K562 (cell line): Measurements from ENCODE around the gene U2AF1L4. TPM values are rescaled to one million over a fixed set of nuclear protein-coding genes. Genes with fewer than 3 reads are reported as not detected.
A peak's percentile ranks its signal among the peaks of the same experiment; 100 is the strongest.

Source experiments
- ARID3B ChIP-seq: fragments of 250-450 bp; sonication (Bioruptor Pico); IDR thresholded peaks from 2 replicates; pipeline ENCODE4 v1.4.0; 2020; ENCODE audit warnings: borderline replicate concordance
- CBX3 ChIP-seq, 2 experiments: IDR thresholded peaks; 1 replicate in 1 of 2; 2 replicates in 1 of 2; pipeline ENCODE4 v1.6.1; 2012; ENCODE audit warnings: inconsistent platforms in 2 of 2, low read length in 2 of 2, borderline replicate concordance in 1 of 2, control low read depth in 1 of 2
- CREB1 ChIP-seq, 2 experiments: sonication (generic) in 1 of 2; formaldehyde crosslinking in 1 of 2; IDR thresholded peaks; 2 replicates each; pipeline versions ENCODE4 v1.6.1 to v1.8.0; 2012 to 2022; ENCODE audit warnings: inconsistent platforms in 1 of 2, mild to moderate bottlenecking in 1 of 2, missing genetic modification reagents in 1 of 2, moderate library complexity in 1 of 2
- CSDE1 ChIP-seq, 2 experiments: fragments of 450-650 bp; IDR thresholded peaks; 2 replicates each; pipeline ENCODE4 v1.6.1; 2016; ENCODE audit warnings: mild to moderate bottlenecking in 1 of 2
- ETV5 ChIP-seq: sonication (generic); formaldehyde crosslinking; IDR thresholded peaks from 2 replicates; pipeline ENCODE4 v1.4.0; 2020; ENCODE audit warnings: low read depth, mild to moderate bottlenecking, missing genetic modification reagents
- HNRNPLL ChIP-seq: fragments of 200-400 bp; formaldehyde crosslinking; IDR thresholded peaks from 2 replicates; pipeline ENCODE4 v1.6.1; 2017; ENCODE audit warnings: low read length, low read depth, mild to moderate bottlenecking; ENCODE audit not compliant: poor library complexity, severe bottlenecking
- HOXB6 ChIP-seq: fragments of 250-450 bp; sonication (Bioruptor Pico); IDR thresholded peaks from 2 replicates; pipeline ENCODE4 v1.5.1; 2022; ENCODE audit warnings: mild to moderate bottlenecking, borderline replicate concordance
- KDM5B ChIP-seq: fragments of 200-600 bp; sonication (generic); IDR thresholded peaks from 2 replicates; pipeline ENCODE4 v1.6.1; 2012; ENCODE audit warnings: low read depth, mild to moderate bottlenecking, moderate library complexity, low read length, control low read depth, inconsistent platforms; ENCODE audit not compliant: insufficient replicate concordance
- NFATC3 ChIP-seq: fragments of 450-650 bp; IDR thresholded peaks from 2 replicates; pipeline ENCODE4 v1.6.1; 2017; ENCODE audit warnings: mild to moderate bottlenecking
- NR4A1 ChIP-seq, 2 experiments: fragments of 250-450 bp in 1 of 2; fragments of 450-650 bp in 1 of 2; sonication (Bioruptor Pico) in 1 of 2; IDR thresholded peaks; 2 replicates each; pipeline versions ENCODE4 v1.4.0 to v1.6.1; 2016 to 2020; ENCODE audit warnings: mild to moderate bottlenecking in 2 of 2, missing compliant biosample characterization in 1 of 2, missing genetic modification characterization in 1 of 2, moderate library complexity in 1 of 2
- RAD21 ChIP-seq, 2 experiments: fragments of 250-450 bp in 1 of 2; fragments of 450-650 bp in 1 of 2; sonication (Bioruptor Pico) in 1 of 2; formaldehyde crosslinking in 1 of 2; IDR thresholded peaks in 1 of 2; conservative IDR thresholded peaks in 1 of 2; 2 replicates each; pipeline versions ENCODE4 v1.4.0 to v1.8.0; 2020 to 2022; ENCODE audit warnings: mild to moderate bottlenecking in 2 of 2, moderate library complexity in 1 of 2
- RBM22 ChIP-seq: fragments of 200-400 bp; formaldehyde crosslinking; IDR thresholded peaks from 2 replicates; pipeline ENCODE4 v1.6.1; 2018; ENCODE audit warnings: low read length, low read depth; ENCODE audit not compliant: poor library complexity, severe bottlenecking
- RHOXF2B ChIP-seq: fragments of 250-450 bp; sonication (Bioruptor Pico); conservative IDR thresholded peaks from 2 replicates; pipeline ENCODE4 v1.5.1; 2021
- SRF ChIP-seq, 2 experiments: fragments of 250-450, 450-650 bp in 1 of 2; sonication (Bioruptor Pico) in 1 of 2; sonication (generic) in 1 of 2; formaldehyde crosslinking; IDR thresholded peaks; 2 replicates each; pipeline versions ENCODE4 v1.5.0 to v1.5.1; 2020 to 2022; ENCODE audit warnings: mild to moderate bottlenecking in 1 of 2, missing genetic modification reagents in 1 of 2
- SRSF1 ChIP-seq: fragments of 200-400 bp; formaldehyde crosslinking; IDR thresholded peaks from 2 replicates; pipeline ENCODE4 v1.6.1; 2017; ENCODE audit warnings: mild to moderate bottlenecking, low read depth, low read length, moderate library complexity
- TAF1 ChIP-seq: IDR thresholded peaks from 2 replicates; pipeline ENCODE4 v1.6.1; 2011; ENCODE audit warnings: mild to moderate bottlenecking, low read length, moderate library complexity; ENCODE audit not compliant: insufficient read depth, control insufficient read depth, severe bottlenecking; ENCODE audit errors: extremely low read depth
- THAP7 ChIP-seq: fragments of 250-450 bp; sonication (Bioruptor Pico); IDR thresholded peaks from 2 replicates; pipeline ENCODE4 v1.5.0; 2021
- YBX1 ChIP-seq: fragments of 450-650 bp; IDR thresholded peaks from 2 replicates; pipeline ENCODE4 v1.7.1; 2016; ENCODE audit warnings: mild to moderate bottlenecking
- ZBTB7A ChIP-seq: IDR thresholded peaks from 2 replicates; pipeline ENCODE4 v1.6.1; 2011; ENCODE audit warnings: low read depth, mild to moderate bottlenecking, low read length, moderate library complexity, borderline replicate concordance; ENCODE audit not compliant: control insufficient read depth
- ZFPM2 ChIP-seq: fragments of 250-450 bp; sonication (Bioruptor Pico); IDR thresholded peaks from 2 replicates; pipeline ENCODE4 v1.5.1; 2022; ENCODE audit warnings: mild to moderate bottlenecking
- ZNF121 ChIP-seq: sonication (generic); formaldehyde crosslinking; conservative IDR thresholded peaks from 2 replicates; pipeline ENCODE4 v1.8.0; 2022; ENCODE audit warnings: missing genetic modification reagents
- ZNF232 ChIP-seq: sonication (generic); formaldehyde crosslinking; IDR thresholded peaks from 2 replicates; pipeline ENCODE4 v1.8.0; 2022; ENCODE audit warnings: mild to moderate bottlenecking, missing genetic modification reagents
- ZNF668 ChIP-seq: fragments of 250-450 bp; sonication (Bioruptor Pico); IDR thresholded peaks from 2 replicates; pipeline ENCODE4 v1.8.0; 2022; ENCODE audit warnings: mild to moderate bottlenecking, inconsistent platforms
- ZNF695 ChIP-seq: fragments of 450-650 bp; formaldehyde crosslinking; IDR thresholded peaks from 2 replicates; pipeline ENCODE4 v1.4.0; 2020; ENCODE audit warnings: mild to moderate bottlenecking, moderate library complexity
- ZZZ3 ChIP-seq: fragments of 450-650 bp; IDR thresholded peaks from 2 replicates; pipeline ENCODE4 v1.6.1; 2016; ENCODE audit warnings: antibody characterized with exemption, mild to moderate bottlenecking, moderate library complexity
- polyA plus RNA-seq, 8 experiments: library from polyadenylated mRNA; depleted of rRNA in 4 of 8; stranded (reverse) in 5 of 8; unstranded in 3 of 8; fragments of >200 nt; fragmentation: Nextera tagmentation in 2 of 8; fragmentation: Illumina TruSeq in 1 of 8; extraction: Ambion mirVana in 2 of 8; extraction: Trizol in 1 of 8; gene quantifications; 2 replicates each; pipeline versions ENCODE4 v1.2.1 to v1.2.3, GENCODE V29; 2011 to 2014; ENCODE audit warnings: inconsistent platforms in 1 of 8, missing spikeins in 1 of 8
- total RNA-seq, 7 experiments: library from RNA; depleted of rRNA in 6 of 7; stranded (reverse); fragments of >200 nt in 6 of 7; fragmentation: Illumina TruSeq in 2 of 7; extraction: Trizol in 2 of 7; gene quantifications; 2 replicates each; pipeline versions ENCODE4 v1.2.1 to v1.2.3, GENCODE V29; 2011 to 2021; ENCODE audit warnings: low replicate concordance in 1 of 7

U2AF1L4 gene
- total and polyA plus RNA-seq, 9 of the 15 experiments (the other 6 are each of a cell fraction or from before 2014, with no cell fraction given), result 8.4 to 19.5 (median 12.6) TPM

- no peak for TF ChIP-seq YBX1
- TF ChIP-seq ZBTB7A, result peak; percentile 95; the same call in 1 of the 2 replicates
- no peak for TF ChIP-seq SRSF1
- TF ChIP-seq NFATC3, result no peak
- no peak for TF ChIP-seq CSDE1 (IDR thresholded peaks at IDR 0.05)
- TF ChIP-seq ETV5 (CRISPR knock-in tag), result peak; percentile 35; the same call in 1 of the 2 replicates
- TF ChIP-seq RBM22, result no peak
- TF ChIP-seq ZZZ3, result no peak
- TF ChIP-seq ZNF695 (CRISPR knock-in tag), result no peak
- TF ChIP-seq HNRNPLL, result peak; percentile 24
- TF ChIP-seq ZNF668 (CRISPR knock-in tag), result peak; percentile 54; the same call in 1 of the 2 replicates
- 0 out of 3 replicates have a peak, but pooled peaks of 1 of the 2 experiments have one; percentile 35 for TF ChIP-seq CBX3 (IDR thresholded peaks at IDR 0.05; ENCODE audit: borderline replicate concordance in 1 of 2, low read length in 2 of 2)
- no peak for TF ChIP-seq NR4A1 (CRISPR knock-in tag; IDR thresholded peaks at IDR 0.05)
- no peak for TF ChIP-seq NR4A1 (tag; IDR thresholded peaks at IDR 0.05)
- TF ChIP-seq KDM5B, result peak; percentile 56
- TF ChIP-seq ARID3B (CRISPR knock-in tag), result no peak
- TF ChIP-seq THAP7 (CRISPR knock-in tag), result no peak
- peak; percentile 51 for TF ChIP-seq TAF1
- TF ChIP-seq ZFPM2, result no peak
- TF ChIP-seq RAD21 (CRISPR knock-in tag; conservative IDR thresholded peaks at IDR 0.05 in 1 of 2, IDR thresholded peaks at IDR 0.05 in 1 of 2), result peak; percentile 89 to 94
- TF ChIP-seq CREB1 (IDR thresholded peaks at IDR 0.05), result no peak
- peak; percentile 17; the same call in 1 of the 2 replicates for TF ChIP-seq CREB1 (CRISPR knock-in tag; IDR thresholded peaks at IDR 0.05)
- TF ChIP-seq ZNF121 (CRISPR knock-in tag), result no peak
- no peak for TF ChIP-seq RHOXF2B
- TF ChIP-seq ZNF232, result no peak
- no peak; a peak in 1 of 4 replicates for TF ChIP-seq SRF (CRISPR knock-in tag; IDR thresholded peaks at IDR 0.05)
- TF ChIP-seq HOXB6 (CRISPR knock-in tag), result no peak
Measured at GRCh38 chr19:35716801-35717664, 28.2 kb downstream of the U2AF1L4 start (continued).
